Measurements from ENCODE around the gene ZNF789. TPM values are rescaled to one million over a fixed set of nuclear protein-coding genes. Genes with fewer than 3 reads are reported as not detected.

ZNF789 gene
- total RNA-seq, 1 experiment from 2014 or later: 15.1 TPM

DNA sequence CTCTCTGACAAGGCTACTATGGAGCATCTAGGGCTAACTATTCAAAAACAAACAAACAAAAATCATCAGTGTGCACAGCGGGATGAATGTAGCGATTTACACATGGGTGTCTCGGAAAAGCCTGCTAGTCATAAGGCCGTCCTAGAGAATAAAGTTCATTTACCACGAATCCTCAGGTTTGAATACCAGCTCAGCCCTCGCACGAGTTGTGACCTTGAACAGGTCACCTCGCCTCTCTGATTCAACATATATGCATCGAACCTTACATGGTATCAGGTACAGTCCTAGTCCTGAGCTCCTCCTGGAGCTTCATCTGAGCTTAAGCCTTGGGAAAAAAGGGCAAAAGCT lies 7.3 kb upstream of the ZNF789 start:
- Histone ChIP-seq H3K14ac (ENCODE audit: insufficient read depth, low read length) (peak overlapping the region; percentile 95), H3K79me2 (ENCODE audit: insufficient read depth, low read length) (peaks cover 21% of the 10 kb centered on the region; the same call in 1 of the 2 replicates), H2AFZ (ENCODE audit: low read length) (no peak overlapping the region), H3K18ac (ENCODE audit: insufficient read length, low read depth, low read length) (peak overlapping the region; percentile 97), H2BK12ac (ENCODE audit: insufficient read length, low read depth, low read length) (no peak overlapping the region), H3K4me1 (ENCODE audit: insufficient read depth, low read length) (no peaks in the 10 kb centered on the region; the same call in 1 of the 2 replicates), H3T11ph (ENCODE audit: low read length) (no peak overlapping the region), H2BK120ac (ENCODE audit: low read depth, low read length, poor library complexity, severe bottlenecking) (no peak overlapping the region), H2BK20ac (ENCODE audit: low read depth, low read length, poor library complexity, severe bottlenecking) (no peak overlapping the region), H2AK5ac (ENCODE audit: insufficient read length, low read length) (no peak overlapping the region), H3K23me2 (ENCODE audit: insufficient read length, low read depth, low read length, poor library complexity, severe bottlenecking) (peaks cover 6% of the 10 kb centered on the region), H3K56ac (ENCODE audit: insufficient read length, low read depth, low read length) (no peak overlapping the region), H2BK5ac (ENCODE audit: insufficient read length, low read length) (peak overlapping the region; percentile 20), H3K4me2 (ENCODE audit: insufficient read depth, insufficient read length, low read length) (peak overlapping the region; percentile 97), H4K8ac (replicated peaks; ENCODE audit: insufficient read length, low read depth, low read length) (no peak overlapping the region), H4K5ac (ENCODE audit: insufficient read length, low read depth, low read length) (peak overlapping the region; percentile 18), H3K4ac (ENCODE audit: low read depth, low read length) (no peak overlapping the region), H3K9ac (ENCODE audit: extremely low read depth, insufficient read length, low read length) (peak overlapping the region; percentile 94), H3K27me3 (ENCODE audit: insufficient read depth, low read length) (no peaks in the 10 kb centered on the region), H3K79me1 (ENCODE audit: insufficient read depth, low read depth, low read length, poor library complexity, severe bottlenecking) (peaks cover 11% of the 10 kb centered on the region), H4K91ac (ENCODE audit: insufficient read length, low read depth, low read length) (no peak overlapping the region), H3K9me3 (ENCODE audit: control insufficient read depth, low read depth, low read length) (no peaks in the 10 kb centered on the region), H2BK15ac (ENCODE audit: low read depth, low read length) (no peak overlapping the region), H3K27ac (ENCODE audit: insufficient read length, low read depth, low read length) (peak overlapping the region; percentile 37), H4K20me1 (ENCODE audit: control insufficient read depth, insufficient read depth, insufficient read length) (no peaks in the 10 kb centered on the region), H3K23ac (ENCODE audit: insufficient read length, low read depth, low read length) (no peak overlapping the region)
- Mint-ChIP-seq H3K4me3 (peak overlapping the region; percentile 78 to 85), H3K27me3 (ENCODE audit: low read depth) (peaks cover 2% of the 10 kb centered on the region), H3K4me1 (peaks cover 14 to 20% of the 10 kb centered on the region in 2 experiments), H3K27ac (peak overlapping the region; percentile 63 to 98 (median 93)), H3K36me3 (ENCODE audit: insufficient read depth in 1 of 3, low read depth in 3 of 3) (peaks cover 19 to 36% (median 22%) of the 10 kb centered on the region in 3 experiments), H3K9me3 (0 out of 5 replicates have a peak, but pooled peaks cover 0 to 2% of the 10 kb centered on the region in 2 experiments)
- TF ChIP-seq, protein P1, sequence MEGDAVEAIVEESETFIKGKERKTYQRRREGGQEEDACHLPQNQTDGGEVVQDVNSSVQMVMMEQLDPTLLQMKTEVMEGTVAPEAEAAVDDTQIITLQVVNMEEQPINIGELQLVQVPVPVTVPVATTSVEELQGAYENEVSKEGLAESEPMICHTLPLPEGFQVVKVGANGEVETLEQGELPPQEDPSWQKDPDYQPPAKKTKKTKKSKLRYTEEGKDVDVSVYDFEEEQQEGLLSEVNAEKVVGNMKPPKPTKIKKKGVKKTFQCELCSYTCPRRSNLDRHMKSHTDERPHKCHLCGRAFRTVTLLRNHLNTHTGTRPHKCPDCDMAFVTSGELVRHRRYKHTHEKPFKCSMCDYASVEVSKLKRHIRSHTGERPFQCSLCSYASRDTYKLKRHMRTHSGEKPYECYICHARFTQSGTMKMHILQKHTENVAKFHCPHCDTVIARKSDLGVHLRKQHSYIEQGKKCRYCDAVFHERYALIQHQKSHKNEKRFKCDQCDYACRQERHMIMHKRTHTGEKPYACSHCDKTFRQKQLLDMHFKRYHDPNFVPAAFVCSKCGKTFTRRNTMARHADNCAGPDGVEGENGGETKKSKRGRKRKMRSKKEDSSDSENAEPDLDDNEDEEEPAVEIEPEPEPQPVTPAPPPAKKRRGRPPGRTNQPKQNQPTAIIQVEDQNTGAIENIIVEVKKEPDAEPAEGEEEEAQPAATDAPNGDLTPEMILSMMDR (conservative IDR thresholded peaks at IDR 0.05): no peak
- no peak for DNase-seq
- no CpG with 5 or more reads among the region's 9 CpGs for WGBS (ENCODE audit: extremely low coverage, insufficient read length, low lambda C conversion rate)

All from H9 (cell line).